ENCODE data around the gene TRAPPC14.

DNA sequence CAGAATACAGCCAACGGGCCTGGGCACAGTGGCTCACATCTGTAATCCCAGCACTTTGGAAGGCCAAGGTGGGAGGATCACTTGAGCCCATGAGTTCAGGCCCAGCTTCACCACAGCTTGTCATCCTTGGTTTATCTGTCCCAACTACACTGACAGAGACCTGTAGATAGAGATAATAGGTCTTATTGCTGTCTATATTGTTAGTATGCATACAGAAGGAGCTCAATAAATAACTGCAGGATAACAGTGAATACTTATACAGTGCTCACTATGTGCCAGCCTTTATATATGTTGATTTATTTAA lies 37.8 kb downstream of the TRAPPC14 start:
- TF ChIP-seq, protein P1, sequence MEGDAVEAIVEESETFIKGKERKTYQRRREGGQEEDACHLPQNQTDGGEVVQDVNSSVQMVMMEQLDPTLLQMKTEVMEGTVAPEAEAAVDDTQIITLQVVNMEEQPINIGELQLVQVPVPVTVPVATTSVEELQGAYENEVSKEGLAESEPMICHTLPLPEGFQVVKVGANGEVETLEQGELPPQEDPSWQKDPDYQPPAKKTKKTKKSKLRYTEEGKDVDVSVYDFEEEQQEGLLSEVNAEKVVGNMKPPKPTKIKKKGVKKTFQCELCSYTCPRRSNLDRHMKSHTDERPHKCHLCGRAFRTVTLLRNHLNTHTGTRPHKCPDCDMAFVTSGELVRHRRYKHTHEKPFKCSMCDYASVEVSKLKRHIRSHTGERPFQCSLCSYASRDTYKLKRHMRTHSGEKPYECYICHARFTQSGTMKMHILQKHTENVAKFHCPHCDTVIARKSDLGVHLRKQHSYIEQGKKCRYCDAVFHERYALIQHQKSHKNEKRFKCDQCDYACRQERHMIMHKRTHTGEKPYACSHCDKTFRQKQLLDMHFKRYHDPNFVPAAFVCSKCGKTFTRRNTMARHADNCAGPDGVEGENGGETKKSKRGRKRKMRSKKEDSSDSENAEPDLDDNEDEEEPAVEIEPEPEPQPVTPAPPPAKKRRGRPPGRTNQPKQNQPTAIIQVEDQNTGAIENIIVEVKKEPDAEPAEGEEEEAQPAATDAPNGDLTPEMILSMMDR (IDR thresholded peaks at IDR 0.05): no peak
- no peak for TF ChIP-seq POLR2A (IDR thresholded peaks at IDR 0.05)
